ENCODE measurements around the gene ATXN7L1.
"Not testable (repeated sequence)": the region's sequence is repeated elsewhere in the genome, so short reads cannot be mapped to it uniquely, and the experiment has no call there.

Gene ATXN7L1

GRCh38 chr7:105703207-105703930, 173.0 kb downstream of the ATXN7L1 start:
- H3K27me3 ChIP-seq (ENCODE audit: insufficient read depth, low read length): no peaks in the 10 kb centered on the region
- H3K36me3 ChIP-seq (ENCODE audit: insufficient read depth, low read length): no peaks in the 10 kb centered on the region; the same call in 1 of the 2 replicates
- H3K79me2 ChIP-seq (ENCODE audit: control insufficient read depth, insufficient read depth, low read length, unreplicated experiment): no peaks in the 10 kb centered on the region
- H2AFZ ChIP-seq (ENCODE audit: low read length, unreplicated experiment): no peak overlapping the region
- H3K4me1 ChIP-seq (ENCODE audit: control insufficient read depth, insufficient read depth, low read length, unreplicated experiment): no peaks in the 10 kb centered on the region
- H3K27ac ChIP-seq (ENCODE audit: low read depth, low read length): no peak overlapping the region
- no peak overlapping the region for H3K4me3 ChIP-seq (ENCODE audit: low read depth, low read length)

- H3K27ac ChIP-seq (ENCODE audit: low read depth, low read length): no peak overlapping the region
- H3K27me3 ChIP-seq (ENCODE audit: insufficient read depth, low read length): no peaks in the 10 kb centered on the region
- no peaks in the 10 kb centered on the region; the same call in 1 of the 2 replicates for H3K36me3 ChIP-seq (ENCODE audit: insufficient read depth, low read length)
- no peak overlapping the region for H3K4me3 ChIP-seq (ENCODE audit: low read depth, low read length)
- H2AFZ ChIP-seq (ENCODE audit: low read length, unreplicated experiment): no peak overlapping the region
- no peaks in the 10 kb centered on the region for H3K79me2 ChIP-seq (ENCODE audit: control insufficient read depth, insufficient read depth, low read length, unreplicated experiment)
- no peaks in the 10 kb centered on the region for H3K4me1 ChIP-seq (ENCODE audit: control insufficient read depth, insufficient read depth, low read length, unreplicated experiment)
Measured at GRCh38 chr7:105699568-105700236, 176.7 kb downstream of the ATXN7L1 start.

DNA sequence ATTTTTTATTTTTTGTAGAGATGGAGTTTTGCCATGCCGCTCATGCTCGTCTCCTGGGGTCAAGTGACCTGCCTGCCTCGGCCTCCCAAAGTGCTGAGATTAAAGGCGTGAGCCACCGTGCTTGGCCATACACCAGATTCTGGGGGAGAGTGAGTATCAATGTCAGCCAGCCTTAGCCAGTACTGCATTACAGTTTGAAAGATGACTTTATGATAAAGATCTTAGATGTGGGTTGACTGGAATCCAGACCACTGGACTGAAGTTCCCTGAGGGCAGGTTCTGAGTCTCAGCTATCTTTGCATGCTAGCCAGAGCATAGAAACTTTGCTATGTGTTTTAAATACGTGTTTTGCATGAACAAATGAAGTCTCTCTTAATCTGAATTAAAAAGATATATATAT, 177.9 kb downstream of the ATXN7L1 start:
- Histone ChIP-seq H2AFZ (ENCODE audit: low read length, unreplicated experiment) (no peak overlapping the region), H3K4me3 (ENCODE audit: low read depth, low read length) (no peak overlapping the region), H3K4me1 (ENCODE audit: control insufficient read depth, insufficient read depth, low read length, unreplicated experiment) (no peaks in the 10 kb centered on the region), H3K36me3 (ENCODE audit: insufficient read depth, low read length) (no peaks in the 10 kb centered on the region; the same call in 1 of the 2 replicates), H3K27me3 (ENCODE audit: insufficient read depth, low read length) (no peaks in the 10 kb centered on the region), H3K27ac (ENCODE audit: low read depth, low read length) (no peak overlapping the region), H3K79me2 (ENCODE audit: control insufficient read depth, insufficient read depth, low read length, unreplicated experiment) (no peaks in the 10 kb centered on the region)

- Histone ChIP-seq H3K4me1 (ENCODE audit: control insufficient read depth, insufficient read depth, low read length, unreplicated experiment) (no peaks in the 10 kb centered on the region), H3K27me3 (ENCODE audit: insufficient read depth, low read length) (no peaks in the 10 kb centered on the region), H3K4me3 (ENCODE audit: low read depth, low read length) (no peak overlapping the region), H2AFZ (ENCODE audit: low read length, unreplicated experiment) (no peak overlapping the region), H3K27ac (ENCODE audit: low read depth, low read length) (no peak overlapping the region), H3K36me3 (ENCODE audit: insufficient read depth, low read length) (no peaks in the 10 kb centered on the region; the same call in 1 of the 2 replicates), H3K79me2 (ENCODE audit: control insufficient read depth, insufficient read depth, low read length, unreplicated experiment) (no peaks in the 10 kb centered on the region)
Measured at GRCh38 chr7:105697753-105698152, 178.6 kb downstream of the ATXN7L1 start.

- not testable (repeated sequence) for H3K4me3 ChIP-seq (ENCODE audit: low read depth, low read length); H2AFZ ChIP-seq (ENCODE audit: low read length, unreplicated experiment); H3K27me3 ChIP-seq (ENCODE audit: insufficient read depth, low read length); H3K36me3 ChIP-seq (ENCODE audit: insufficient read depth, low read length); H3K4me1 ChIP-seq (ENCODE audit: control insufficient read depth, insufficient read depth, low read length, unreplicated experiment); H3K79me2 ChIP-seq (ENCODE audit: control insufficient read depth, insufficient read depth, low read length, unreplicated experiment); H3K27ac ChIP-seq (ENCODE audit: low read depth, low read length)
Measured at GRCh38 chr7:105697169-105697568, 179.2 kb downstream of the ATXN7L1 start.

- Histone ChIP-seq H3K4me3 (ENCODE audit: low read depth, low read length) (no peak overlapping the region), H3K27me3 (ENCODE audit: insufficient read depth, low read length) (no peaks in the 10 kb centered on the region), H2AFZ (ENCODE audit: low read length, unreplicated experiment) (no peak overlapping the region), H3K36me3 (ENCODE audit: insufficient read depth, low read length) (no peaks in the 10 kb centered on the region), H3K79me2 (ENCODE audit: control insufficient read depth, insufficient read depth, low read length, unreplicated experiment) (no peaks in the 10 kb centered on the region), H3K27ac (ENCODE audit: low read depth, low read length) (no peak overlapping the region), H3K4me1 (ENCODE audit: control insufficient read depth, insufficient read depth, low read length, unreplicated experiment) (peaks cover 8% of the 10 kb centered on the region)
Measured at GRCh38 chr7:105693576-105693975, 182.8 kb downstream of the ATXN7L1 start.

- Histone ChIP-seq H3K79me2 (ENCODE audit: control insufficient read depth, insufficient read depth, low read length, unreplicated experiment) (no peaks in the 10 kb centered on the region), H3K27me3 (ENCODE audit: insufficient read depth, low read length) (no peaks in the 10 kb centered on the region), H3K36me3 (ENCODE audit: insufficient read depth, low read length) (no peaks in the 10 kb centered on the region), H3K27ac (ENCODE audit: low read depth, low read length) (peak overlapping the region; percentile 47; the same call in 1 of the 2 replicates), H3K4me3 (ENCODE audit: low read depth, low read length) (peak overlapping the region; percentile 80), H3K4me1 (ENCODE audit: control insufficient read depth, insufficient read depth, low read length, unreplicated experiment) (peaks cover 8% of the 10 kb centered on the region), H2AFZ (ENCODE audit: low read length, unreplicated experiment) (peak overlapping the region; percentile 57)
Measured at GRCh38 chr7:105691680-105692564, 184.5 kb downstream of the ATXN7L1 start.

GRCh38 chr7:105691082-105691679, 185.2 kb downstream of the ATXN7L1 start:
- H3K27me3 ChIP-seq (ENCODE audit: insufficient read depth, low read length): no peaks in the 10 kb centered on the region
- peak overlapping the region; percentile 80 for H3K4me3 ChIP-seq (ENCODE audit: low read depth, low read length)
- H3K27ac ChIP-seq (ENCODE audit: low read depth, low read length): peak overlapping the region; percentile 47
- no peaks in the 10 kb centered on the region for H3K79me2 ChIP-seq (ENCODE audit: control insufficient read depth, insufficient read depth, low read length, unreplicated experiment)
- H3K36me3 ChIP-seq (ENCODE audit: insufficient read depth, low read length): no peaks in the 10 kb centered on the region
- peak overlapping the region; percentile 57 for H2AFZ ChIP-seq (ENCODE audit: low read length, unreplicated experiment)
- peaks cover 8% of the 10 kb centered on the region for H3K4me1 ChIP-seq (ENCODE audit: control insufficient read depth, insufficient read depth, low read length, unreplicated experiment)

DNA sequence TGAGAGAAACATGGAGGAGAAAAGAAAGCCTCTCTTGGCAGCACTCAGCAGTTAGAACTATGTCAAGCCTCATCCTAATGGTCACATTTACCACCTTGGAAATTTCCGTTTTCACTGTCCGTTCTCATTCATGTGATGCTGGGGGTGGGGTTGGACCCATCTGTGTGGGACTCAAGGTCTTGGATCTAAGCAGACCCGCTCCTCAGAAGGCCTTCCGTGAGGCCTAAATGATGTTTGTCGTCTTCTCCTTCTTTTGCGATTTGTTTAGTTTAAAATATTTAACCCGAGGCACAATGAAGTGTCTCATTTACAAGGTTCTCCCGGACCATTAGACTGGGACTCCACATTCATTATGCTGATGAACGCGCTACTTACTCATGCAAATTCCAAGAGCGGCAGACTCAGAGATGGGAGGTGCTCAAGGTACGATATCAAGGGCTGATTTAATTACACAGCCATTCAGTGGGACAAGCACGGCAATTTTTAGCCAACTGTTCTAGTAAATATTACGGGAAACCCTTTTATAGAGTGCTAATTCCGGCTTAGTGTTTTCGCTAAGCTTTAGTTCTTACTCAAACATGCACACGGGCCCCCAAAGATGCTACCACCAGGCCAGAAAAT, 186.0 kb downstream of the ATXN7L1 start:
- Histone ChIP-seq H3K36me3 (ENCODE audit: insufficient read depth, low read length) (no peaks in the 10 kb centered on the region), H3K79me2 (ENCODE audit: control insufficient read depth, insufficient read depth, low read length, unreplicated experiment) (no peaks in the 10 kb centered on the region), H3K27ac (ENCODE audit: low read depth, low read length) (peak overlapping the region; percentile 47), H2AFZ (ENCODE audit: low read length, unreplicated experiment) (no peak overlapping the region), H3K4me1 (ENCODE audit: control insufficient read depth, insufficient read depth, low read length, unreplicated experiment) (peaks cover 8% of the 10 kb centered on the region), H3K27me3 (ENCODE audit: insufficient read depth, low read length) (no peaks in the 10 kb centered on the region), H3K4me3 (ENCODE audit: low read depth, low read length) (peak overlapping the region; percentile 80)

Measured in ACC112 (cell line).